IMR-90 (cell line): Measurements from ENCODE around the gene HHIPL1. TPM values are rescaled to one million over a fixed set of nuclear protein-coding genes. Genes with fewer than 3 reads are reported as not detected.

ENCODE experiments used
- ATAC-seq: fragments of 200-7000 bp; cut with Tn5 transposase; 2 replicates; pipeline ENCODE4 v1.9.1; 2020; ENCODE audit warnings: low read depth, mild to moderate bottlenecking, moderate library complexity
- BruUV-seq: library from RNA; stranded (reverse); fragments of 400-500 nt; replicated peaks from 2 replicates; lab custom pipeline; 2021; lab: Mats Ljungman, UMichigan
- CTCF ChIA-PET: fragments of 300-600 bp; formaldehyde crosslinking; extraction: SDS; loops from one replicate; lab custom pipeline; 2021; ENCODE audit warnings: antibody characterized with exemption; lab: Yijun Ruan, JAX
- POLR2A ChIA-PET: fragments of 300-600 bp; sonication (Branson Sonifier 250); formaldehyde crosslinking; loops from one replicate; lab custom pipeline; 2022; ENCODE audit warnings: antibody characterized with exemption; ENCODE audit not compliant: unreplicated experiment; lab: Charles Lee
- DNase-seq: peaks from one replicate; pipeline ENCODE4 v3.0.0; 2013
- H2AFZ ChIP-seq: replicated peaks from 2 replicates; pipeline ENCODE3; 2013; ENCODE audit warnings: low read length, mild to moderate bottlenecking; ENCODE audit not compliant: poor library complexity
- H2AK5ac ChIP-seq: 2 replicates; pipeline ENCODE4 v1.6.1; 2013; ENCODE audit warnings: low read depth, low read length, inconsistent platforms
- H2AK9ac ChIP-seq: replicated peaks from 2 replicates; pipeline ENCODE3; 2013; ENCODE audit warnings: mild to moderate bottlenecking, low read depth, low read length, moderate library complexity; ENCODE audit not compliant: poor library complexity
- H2BK120ac ChIP-seq: 2 replicates; pipeline ENCODE4 v1.6.1; 2013; ENCODE audit warnings: low read depth, low read length, inconsistent platforms
- H2BK15ac ChIP-seq: 3 replicates; pipeline ENCODE4 v1.6.1; 2013; ENCODE audit warnings: low read depth, low read length, inconsistent platforms
- H2BK20ac ChIP-seq: 2 replicates; pipeline ENCODE4 v1.6.1; 2013; ENCODE audit warnings: low read depth, mild to moderate bottlenecking, inconsistent platforms, low read length, moderate library complexity
- H2BK5ac ChIP-seq: 2 replicates; pipeline ENCODE4 v1.6.1; 2013; ENCODE audit warnings: mild to moderate bottlenecking, low read depth, low read length, inconsistent platforms; ENCODE audit not compliant: poor library complexity, severe bottlenecking
- H3K14ac ChIP-seq: replicated peaks from 2 replicates; pipeline ENCODE4 v1.6.1; 2013; ENCODE audit warnings: low read depth, low read length, inconsistent platforms
- H3K18ac ChIP-seq: 2 replicates; pipeline ENCODE4 v1.6.1; 2013; ENCODE audit warnings: low read depth, low read length, control low read depth
- H3K23ac ChIP-seq: 2 replicates; pipeline ENCODE4 v1.6.1; 2013; ENCODE audit warnings: low read depth, low read length, inconsistent platforms
- H3K27ac ChIP-seq: 2 replicates; pipeline ENCODE4 v1.5.1; 2013; ENCODE audit warnings: mild to moderate bottlenecking, control low read depth, low read length; ENCODE audit not compliant: insufficient read depth
- H3K27me3 ChIP-seq: 2 replicates; pipeline ENCODE4 v1.6.1; 2013; ENCODE audit warnings: low read length; ENCODE audit not compliant: control insufficient read depth, insufficient read depth
- H3K36me3 ChIP-seq: 2 replicates; pipeline ENCODE4 v1.6.1; 2013; ENCODE audit warnings: low read length, mixed read lengths; ENCODE audit not compliant: control insufficient read depth, insufficient read depth
- H3K4ac ChIP-seq: 2 replicates; pipeline ENCODE4 v1.6.1; 2013; ENCODE audit warnings: low read depth, low read length, inconsistent platforms
- H3K4me1 ChIP-seq: 2 replicates; pipeline ENCODE4 v1.6.1; 2013; ENCODE audit warnings: low read length, mixed read lengths; ENCODE audit not compliant: control insufficient read depth, insufficient read depth
- H3K4me2 ChIP-seq: 2 replicates; pipeline ENCODE4 v1.6.1; 2013; ENCODE audit warnings: low read depth, mild to moderate bottlenecking, control low read depth, low read length, moderate library complexity
- H3K4me3 ChIP-seq: 2 replicates; pipeline ENCODE4 v1.5.1; 2013; ENCODE audit warnings: low read depth, mild to moderate bottlenecking, control low read depth, low read length, moderate library complexity; ENCODE audit not compliant: insufficient read depth
- H3K56ac ChIP-seq: 2 replicates; pipeline ENCODE4 v1.6.1; 2013; ENCODE audit warnings: low read length, inconsistent platforms; ENCODE audit not compliant: insufficient read depth; ENCODE audit errors: extremely low read depth
- H3K79me1 ChIP-seq, 2 experiments: 2 replicates each; pipeline ENCODE4 v1.6.1; 2013; ENCODE audit warnings: low read length in 2 of 2, inconsistent platforms in 1 of 2, low read depth in 1 of 2
- H3K9ac ChIP-seq: 2 replicates; pipeline ENCODE4 v1.6.1; 2013; ENCODE audit warnings: low read depth, low read length, control low read depth
- H3K9me1 ChIP-seq: 2 replicates; pipeline ENCODE4 v1.6.1; 2013; ENCODE audit warnings: low read length, inconsistent platforms; ENCODE audit not compliant: insufficient read depth
- H3K9me3 ChIP-seq: 2 replicates; pipeline ENCODE4 v1.6.1; 2013; ENCODE audit warnings: low read length; ENCODE audit not compliant: control insufficient read depth, insufficient read depth
- H4K20me1 ChIP-seq: 2 replicates; pipeline ENCODE4 v1.6.1; 2013; ENCODE audit warnings: low read length, inconsistent platforms; ENCODE audit not compliant: insufficient read depth
- H4K5ac ChIP-seq: 2 replicates; pipeline ENCODE4 v1.6.1; 2013; ENCODE audit warnings: mild to moderate bottlenecking, low read depth, low read length, control low read depth
- H4K8ac ChIP-seq, 2 experiments: 2 replicates each; pipeline ENCODE4 v1.6.1; 2013; ENCODE audit warnings: low read depth in 2 of 2, low read length in 2 of 2, control low read depth in 1 of 2, inconsistent platforms in 1 of 2
- H4K91ac ChIP-seq: 2 replicates; pipeline ENCODE4 v1.6.1; 2013; ENCODE audit warnings: low read depth, low read length, inconsistent platforms; ENCODE audit not compliant: insufficient read depth
- CEBPB ChIP-seq: IDR thresholded peaks from 2 replicates; pipeline ENCODE4 v1.6.1; 2012; ENCODE audit warnings: low read depth, low read length, improper control_type of control experiment
- CHD1 ChIP-seq: IDR thresholded peaks from 2 replicates; pipeline ENCODE4 v1.6.1; 2012; ENCODE audit warnings: low read depth, low read length, improper control_type of control experiment
- MAFK ChIP-seq: IDR thresholded peaks from 2 replicates; pipeline ENCODE4 v1.6.1; 2012; ENCODE audit warnings: low read depth, low read length, improper control_type of control experiment
- MXI1 ChIP-seq: IDR thresholded peaks from 2 replicates; pipeline ENCODE4 v1.6.1; 2012; ENCODE audit warnings: low read depth, mild to moderate bottlenecking, low read length, moderate library complexity, borderline replicate concordance
- NFE2L2 ChIP-seq: fragments of 150-350 bp; IDR thresholded peaks from 2 replicates; pipeline ENCODE4 v1.6.1; 2016; ENCODE audit warnings: low read depth, mild to moderate bottlenecking, low read length
- POLR2A ChIP-seq: IDR thresholded peaks from 2 replicates; pipeline ENCODE4 v1.6.1; 2012; ENCODE audit warnings: mild to moderate bottlenecking, low read depth, low read length
- RCOR1 ChIP-seq: IDR thresholded peaks from 2 replicates; pipeline ENCODE4 v1.6.1; 2012; ENCODE audit warnings: mild to moderate bottlenecking, low read length, improper control_type of control experiment; ENCODE audit not compliant: insufficient replicate concordance
- WGBS, 2 experiments: methylation state at CpG; one replicate each; pipeline versions ENCODE4 v1.1.5 to v1.1.7; 2013; ENCODE audit warnings: missing lambda C conversion rate in 2 of 2; ENCODE audit not compliant: insufficient read length in 1 of 2; ENCODE audit errors: extremely low coverage in 2 of 2; 5-methylcytosine and 5-hydroxymethylcytosine counted together
- dilution Hi-C: fragments of 300-500 bp; cut with HindIII; formaldehyde crosslinking; loops from one replicate; pipeline ENCODE4 v1.14.3; 2018; ENCODE audit warnings: low sequenced_read_pairs; ENCODE audit not compliant: unreplicated experiment
- in situ Hi-C: fragments of 300-500 bp; cut with MboI; formaldehyde crosslinking; loops from 3 replicates; pipeline ENCODE4 v1.14.3; 2019; ENCODE audit warnings: low sequenced_read_pairs, inconsistent platforms, mixed read lengths
- intact Hi-C: fragments of 100-400 bp; cut with micrococcal nuclease; formaldehyde crosslinking; loops from 2 replicates; pipeline ENCODE4 v1.10.0; 2022
- polyA plus RNA-seq, 3 experiments: library from polyadenylated mRNA; depleted of rRNA; stranded (reverse); fragments of >200 nt; gene quantifications; 2 replicates each; pipeline ENCODE4 v1.2.3, GENCODE V29; 2012; ENCODE audit warnings: low replicate concordance in 1 of 3
- total RNA-seq: library from RNA; depleted of rRNA; stranded (reverse); fragments of >200 nt; gene quantifications from 2 replicates; pipeline ENCODE4 v1.2.3, GENCODE V29; 2012
- TF ChIP-seq, protein P1 (sequence below): fragments of 150-350 bp; IDR thresholded peaks from 2 replicates; pipeline ENCODE4 v1.6.1; 2016; ENCODE audit warnings: low read depth, mild to moderate bottlenecking, low read length, moderate library complexity, borderline replicate concordance

HHIPL1 gene
- total and polyA plus RNA-seq, 2 of the 4 experiments (the other 2 are of a cell fraction): 0.65 to 0.72 TPM

GRCh38 chr14:99670361-99671234 is 25.7 kb downstream of the HHIPL1 start:
- Histone ChIP-seq H3K27ac (no peak overlapping the region; the same call in 1 of the 2 replicates), H3K9ac (no peak overlapping the region), H3K18ac (peak overlapping the region; percentile 85), H3K79me1 (no peaks in the 10 kb centered on the region), H2BK20ac (peak overlapping the region; percentile 70; the same call in 1 of the 2 replicates), H3K9me3 (no peaks in the 10 kb centered on the region), H2AFZ (no peak overlapping the region), H3K9me1 (no peaks in the 10 kb centered on the region), H3K23ac (peak overlapping the region; percentile 38; the same call in 1 of the 2 replicates), H3K27me3 (peaks cover 6% of the 10 kb centered on the region; the same call in 1 of the 2 replicates), H3K4me3 (no peak overlapping the region), H4K5ac (peak overlapping the region; percentile 83), H2BK120ac (peak overlapping the region; percentile 60), H2BK15ac (no peak overlapping the region; the same call in 2 of the 3 replicates), H3K4me1 (no peaks in the 10 kb centered on the region; the same call in 1 of the 2 replicates), H3K4me2 (no peak overlapping the region), H3K14ac (peak overlapping the region; percentile 43; the same call in 1 of the 2 replicates), H4K91ac (peak overlapping the region; percentile 48; the same call in 1 of the 2 replicates), H2AK9ac (no peak overlapping the region), H4K8ac (peak overlapping the region in 1 of 2 experiments; percentile 85; a peak in 1 of 4 replicates), H3K4ac (peak overlapping the region; percentile 58), H3K36me3 (no peaks in the 10 kb centered on the region), H2BK5ac (no peak overlapping the region), H3K56ac (no peak overlapping the region), H2AK5ac (0 out of 2 replicates have a peak overlapping the region, but pooled peaks have one; percentile 15), H4K20me1 (no peaks in the 10 kb centered on the region)
- ChIA-PET CTCF (no interaction called here), POLR2A (no interaction called here)
- in situ Hi-C loops: no loop called here
- ATAC-seq: peak; percentile 44
- dilution Hi-C loops: no loop called here
- peak; percentile 97 for TF ChIP-seq NFE2L2
- TF ChIP-seq CEBPB: no peak
- TF ChIP-seq POLR2A: no peak
- no peak for TF ChIP-seq RCOR1
- TF ChIP-seq, protein P1, sequence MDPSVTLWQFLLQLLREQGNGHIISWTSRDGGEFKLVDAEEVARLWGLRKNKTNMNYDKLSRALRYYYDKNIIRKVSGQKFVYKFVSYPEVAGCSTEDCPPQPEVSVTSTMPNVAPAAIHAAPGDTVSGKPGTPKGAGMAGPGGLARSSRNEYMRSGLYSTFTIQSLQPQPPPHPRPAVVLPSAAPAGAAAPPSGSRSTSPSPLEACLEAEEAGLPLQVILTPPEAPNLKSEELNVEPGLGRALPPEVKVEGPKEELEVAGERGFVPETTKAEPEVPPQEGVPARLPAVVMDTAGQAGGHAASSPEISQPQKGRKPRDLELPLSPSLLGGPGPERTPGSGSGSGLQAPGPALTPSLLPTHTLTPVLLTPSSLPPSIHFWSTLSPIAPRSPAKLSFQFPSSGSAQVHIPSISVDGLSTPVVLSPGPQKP: no peak
- no peak for TF ChIP-seq MXI1
- no peak for TF ChIP-seq CHD1
- TF ChIP-seq MAFK: peak; percentile 87
- 100% methylated on average over 1 of the region's 14 CpGs; no CpG with 5 or more reads in 1 of the 2 experiments for WGBS, 2 experiments
- DNase-seq: peak; percentile 59
- BruUV-seq: no TSS peak
- intact Hi-C loops: no loop called here
